Measurements from ENCODE around the gene TPGS2.
"Not testable (repeated sequence)": the region's sequence is repeated elsewhere in the genome, so short reads cannot be mapped to it uniquely, and the experiment has no call there.

DNA sequence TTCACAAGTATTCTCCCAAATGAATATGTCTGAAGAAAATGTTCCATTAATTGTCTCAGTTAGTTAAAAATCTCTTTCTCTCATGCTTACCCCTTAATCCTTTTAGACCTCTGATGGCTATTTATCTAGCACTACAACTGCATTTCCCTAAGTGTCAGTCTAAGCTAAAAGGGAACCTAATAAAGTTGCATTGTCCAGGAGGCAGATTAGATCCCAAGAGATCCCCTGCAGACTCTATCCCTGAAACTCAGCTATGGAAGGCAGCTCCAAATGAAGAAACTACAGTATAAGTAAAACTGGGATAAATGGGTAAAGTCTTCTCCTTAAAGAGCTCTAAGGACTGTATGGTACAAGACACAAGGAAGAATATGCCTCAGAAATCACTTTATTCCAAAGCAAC, 12.7 kb downstream of the TPGS2 start:
- TF ChIP-seq, protein P1, sequence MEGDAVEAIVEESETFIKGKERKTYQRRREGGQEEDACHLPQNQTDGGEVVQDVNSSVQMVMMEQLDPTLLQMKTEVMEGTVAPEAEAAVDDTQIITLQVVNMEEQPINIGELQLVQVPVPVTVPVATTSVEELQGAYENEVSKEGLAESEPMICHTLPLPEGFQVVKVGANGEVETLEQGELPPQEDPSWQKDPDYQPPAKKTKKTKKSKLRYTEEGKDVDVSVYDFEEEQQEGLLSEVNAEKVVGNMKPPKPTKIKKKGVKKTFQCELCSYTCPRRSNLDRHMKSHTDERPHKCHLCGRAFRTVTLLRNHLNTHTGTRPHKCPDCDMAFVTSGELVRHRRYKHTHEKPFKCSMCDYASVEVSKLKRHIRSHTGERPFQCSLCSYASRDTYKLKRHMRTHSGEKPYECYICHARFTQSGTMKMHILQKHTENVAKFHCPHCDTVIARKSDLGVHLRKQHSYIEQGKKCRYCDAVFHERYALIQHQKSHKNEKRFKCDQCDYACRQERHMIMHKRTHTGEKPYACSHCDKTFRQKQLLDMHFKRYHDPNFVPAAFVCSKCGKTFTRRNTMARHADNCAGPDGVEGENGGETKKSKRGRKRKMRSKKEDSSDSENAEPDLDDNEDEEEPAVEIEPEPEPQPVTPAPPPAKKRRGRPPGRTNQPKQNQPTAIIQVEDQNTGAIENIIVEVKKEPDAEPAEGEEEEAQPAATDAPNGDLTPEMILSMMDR (conservative IDR thresholded peaks at IDR 0.05; ENCODE audit: low read length) = not testable (repeated sequence)
- TF ChIP-seq EZH2phosphoT487 (IDR thresholded peaks at IDR 0.05; ENCODE audit: borderline replicate concordance) = not testable (repeated sequence)
